ENCODE data around the gene YAE1.
"Not testable (repeated sequence)": the region's sequence is repeated elsewhere in the genome, so short reads cannot be mapped to it uniquely, and the experiment has no call there.

Gene YAE1, protein sequence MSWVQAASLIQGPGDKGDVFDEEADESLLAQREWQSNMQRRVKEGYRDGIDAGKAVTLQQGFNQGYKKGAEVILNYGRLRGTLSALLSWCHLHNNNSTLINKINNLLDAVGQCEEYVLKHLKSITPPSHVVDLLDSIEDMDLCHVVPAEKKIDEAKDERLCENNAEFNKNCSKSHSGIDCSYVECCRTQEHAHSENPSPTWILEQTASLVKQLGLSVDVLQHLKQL

GRCh38 chr7:39566023-39566921 lies at the start of gene YAE1:
Gene YAE1, plus strand, starts transcription at chr7:39566404. Its CDS starts 15 bp downstream, at chr7:39566419.
- peak; percentile 98 for DNase-seq

GRCh38 chr7:39516498-39516897 lies 49.7 kb upstream of the YAE1 start:
- DNase-seq, result no peak

DNA sequence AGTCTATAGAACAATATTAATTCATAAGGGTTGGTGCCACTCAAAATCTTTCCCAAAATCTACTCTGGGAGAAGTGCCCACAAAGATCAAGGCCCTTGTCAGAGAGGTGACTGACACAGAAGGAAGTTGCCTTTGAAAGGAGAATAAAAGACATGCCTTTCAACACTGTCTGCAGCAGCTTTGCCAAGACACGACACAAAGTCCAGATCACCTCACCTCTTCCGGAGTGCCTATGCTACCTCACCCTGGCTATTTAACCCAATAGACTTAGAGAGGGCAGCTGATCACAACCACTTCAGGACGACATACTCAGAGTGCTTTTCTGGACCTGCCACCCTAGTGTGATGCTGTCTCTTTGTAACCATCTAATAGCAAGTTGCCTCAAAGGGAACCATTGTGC lies 49.0 kb upstream of the YAE1 start:
- no peak for DNase-seq

DNA sequence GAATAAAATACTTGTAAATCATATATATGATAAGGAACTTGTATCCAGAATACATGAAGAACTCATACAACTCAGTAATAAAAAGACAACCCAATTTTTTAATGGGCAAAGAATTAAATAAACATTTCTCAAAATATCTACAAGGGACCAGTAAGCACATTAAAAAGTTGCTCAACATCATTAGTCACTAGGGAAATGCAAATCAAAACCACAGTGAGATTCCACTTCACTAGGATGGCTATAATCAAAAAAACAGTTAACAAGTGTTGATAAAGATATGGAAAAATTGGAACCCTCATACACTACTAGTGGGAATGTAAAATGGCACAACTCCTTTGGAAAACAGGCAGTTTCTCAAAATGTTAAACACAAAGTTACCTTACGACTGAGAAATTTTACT lies 40.3 kb upstream of the YAE1 start:
- DNase-seq, result no peak

DNA sequence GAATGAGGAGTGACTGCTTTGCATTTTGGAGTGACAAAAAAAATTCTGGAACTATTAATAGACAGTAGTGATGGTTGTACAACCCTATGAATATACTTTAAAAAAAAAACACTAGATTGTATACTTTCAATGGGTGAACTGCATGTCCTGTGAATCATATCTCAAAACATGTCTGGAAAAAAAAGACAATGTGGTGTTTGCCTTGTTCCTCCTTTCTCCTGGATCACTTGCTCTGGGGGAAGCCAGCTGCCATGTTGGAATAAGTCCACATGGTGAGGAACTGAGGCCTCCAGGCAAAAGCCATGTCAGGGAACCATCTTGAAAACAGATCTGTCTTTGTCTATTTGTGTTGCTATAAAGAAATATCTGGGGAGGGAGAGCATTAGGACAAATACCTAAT lies 39.5 kb upstream of the YAE1 start:
- no peak for DNase-seq

GRCh38 chr7:39527296-39527695 lies 38.9 kb upstream of the YAE1 start:
- no peak for DNase-seq

DNA sequence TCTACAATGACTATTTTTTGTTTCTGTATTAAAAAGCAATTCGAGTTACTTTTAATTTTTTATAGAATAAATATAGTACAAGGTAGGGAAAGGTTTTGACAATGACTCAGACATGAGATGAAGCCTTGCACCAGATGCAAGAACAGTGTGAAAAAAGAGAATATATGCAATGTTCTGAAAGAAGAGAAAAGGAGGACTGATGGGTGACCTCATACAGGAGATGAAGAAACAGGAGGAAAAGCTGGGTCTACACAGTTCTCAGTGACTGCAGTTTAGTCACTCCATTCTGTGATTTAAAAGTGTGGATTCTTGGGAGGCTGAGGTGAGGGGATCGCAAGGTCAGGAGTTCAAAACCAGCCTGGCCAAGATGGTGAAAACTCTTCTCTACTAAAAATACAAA lies 38.3 kb upstream of the YAE1 start:
- no peak for DNase-seq

DNA sequence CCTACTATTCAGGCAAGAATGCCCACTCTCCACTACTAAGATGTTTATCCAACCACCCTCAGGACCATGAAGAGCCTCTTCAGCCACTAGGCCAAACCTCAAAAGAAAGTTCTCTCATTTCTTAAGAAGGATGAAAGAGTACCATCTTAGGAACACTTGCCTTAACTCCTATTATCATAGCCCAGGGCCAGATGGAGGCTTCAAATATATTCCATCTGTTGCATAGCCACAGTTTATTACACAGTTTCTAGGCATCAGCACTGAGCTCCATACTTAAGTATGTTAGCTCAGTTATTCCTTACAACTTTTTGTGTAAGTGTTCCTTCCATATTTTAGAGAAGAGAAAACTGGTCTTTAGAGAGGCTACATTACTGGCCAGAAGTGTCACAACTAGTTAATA lies 37.4 kb upstream of the YAE1 start:
- no peak for DNase-seq

- DNase-seq, result no peak
Measured at GRCh38 chr7:39529582-39529981, 36.6 kb upstream of the YAE1 start.

DNA sequence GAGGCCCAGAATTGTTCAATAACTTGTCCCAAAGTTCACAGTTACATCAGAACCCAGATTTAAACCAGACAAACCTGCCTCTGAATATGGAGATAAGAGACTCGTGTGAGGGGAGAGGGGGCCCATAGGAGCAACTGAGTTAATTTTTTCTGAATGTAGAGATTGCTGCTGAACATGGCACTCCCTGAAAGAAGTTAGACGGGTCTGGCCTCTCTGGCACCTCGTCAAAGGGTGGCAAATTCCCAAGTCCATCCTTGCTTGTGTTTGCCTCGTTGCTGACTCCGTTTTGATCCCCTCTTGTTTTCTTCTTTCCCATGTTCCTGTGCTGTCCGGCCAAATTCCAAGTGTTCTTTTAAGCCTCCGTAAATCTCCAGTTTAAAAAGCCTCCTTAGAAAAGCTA lies 35.2 kb upstream of the YAE1 start:
- DNase-seq, result no peak

DNA sequence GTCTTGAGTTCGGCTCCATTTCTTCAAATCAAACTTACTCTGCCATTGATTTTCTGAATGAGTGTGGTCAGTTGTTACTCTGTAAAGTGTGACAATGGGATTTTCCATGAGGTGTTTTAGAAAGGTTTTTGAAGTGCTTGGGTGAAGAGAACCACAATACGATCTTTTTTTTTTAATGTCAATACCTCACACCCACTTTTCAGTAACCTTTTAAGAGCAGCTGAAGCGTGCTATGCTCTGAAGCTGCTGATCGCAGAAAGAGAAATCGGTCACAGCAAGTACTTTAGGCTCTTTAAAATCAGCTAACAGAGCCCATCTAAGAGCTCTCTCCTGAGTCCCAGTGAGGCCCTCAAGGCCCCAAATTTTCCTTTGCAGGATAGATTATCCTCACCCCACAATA lies 34.4 kb upstream of the YAE1 start:
- no peak for DNase-seq

- DNase-seq, result no peak
Measured at GRCh38 chr7:39532832-39533231, 33.4 kb upstream of the YAE1 start.

GRCh38 chr7:39534599-39534998 lies 31.6 kb upstream of the YAE1 start:
- no peak for DNase-seq

DNA sequence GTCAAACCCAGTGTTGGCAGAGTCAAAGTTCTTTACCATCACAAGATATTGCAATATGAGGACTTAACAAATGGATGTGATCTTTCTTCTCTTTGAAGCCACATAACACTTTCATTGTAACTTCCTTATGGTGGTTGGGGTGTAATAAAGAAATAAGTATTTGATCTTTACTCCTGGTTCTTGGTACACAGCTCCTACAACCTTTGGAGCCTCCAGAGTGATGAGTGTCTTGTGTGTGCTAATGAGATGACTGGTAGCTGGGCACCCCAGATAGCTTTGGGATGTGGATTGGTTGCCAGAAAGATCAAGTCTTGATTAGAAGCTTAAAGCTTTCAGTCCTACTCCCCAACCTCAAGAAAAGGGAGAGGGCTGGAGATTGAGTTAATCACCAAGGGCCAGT lies 31.1 kb upstream of the YAE1 start:
- no peak for DNase-seq

DNA sequence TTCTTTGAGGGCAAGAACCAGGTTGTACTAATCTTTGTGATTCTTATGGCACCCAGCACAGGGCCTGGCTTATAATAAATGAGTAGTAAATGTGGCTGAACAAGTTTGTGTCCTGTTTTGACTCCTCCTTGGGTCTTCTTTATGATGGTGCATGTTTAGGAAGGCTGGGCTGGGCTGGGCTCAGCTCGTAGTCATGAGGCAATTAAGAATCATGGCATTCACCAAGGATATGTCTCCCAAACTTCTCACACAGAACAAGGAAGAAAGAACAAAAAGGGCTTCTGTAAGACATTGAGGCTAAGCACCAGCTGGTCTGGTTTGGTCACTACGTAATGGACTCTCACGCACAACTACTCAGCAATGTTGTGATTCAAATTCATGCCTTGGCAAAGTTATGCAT lies 30.5 kb upstream of the YAE1 start:
- DNase-seq, result no peak

DNA sequence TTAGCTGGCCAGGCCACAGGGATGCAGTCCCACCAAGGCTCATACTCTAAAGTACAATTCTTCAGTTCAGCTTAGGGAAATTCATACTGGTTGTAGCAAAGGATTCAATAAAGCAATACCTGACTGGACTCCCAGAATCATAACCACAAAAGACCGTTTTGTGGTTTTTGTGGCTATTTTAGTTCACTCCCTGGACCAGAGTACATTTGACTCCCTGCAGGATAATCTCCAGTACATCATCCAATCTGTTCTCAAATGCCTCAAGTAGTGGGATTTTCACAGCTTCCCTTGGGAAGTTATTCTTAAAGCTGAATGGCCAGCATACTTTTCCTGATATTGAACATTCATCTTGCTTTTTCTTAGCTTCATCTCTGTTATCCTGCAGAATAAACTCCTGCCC lies 29.3 kb upstream of the YAE1 start:
- no peak for DNase-seq

DNA sequence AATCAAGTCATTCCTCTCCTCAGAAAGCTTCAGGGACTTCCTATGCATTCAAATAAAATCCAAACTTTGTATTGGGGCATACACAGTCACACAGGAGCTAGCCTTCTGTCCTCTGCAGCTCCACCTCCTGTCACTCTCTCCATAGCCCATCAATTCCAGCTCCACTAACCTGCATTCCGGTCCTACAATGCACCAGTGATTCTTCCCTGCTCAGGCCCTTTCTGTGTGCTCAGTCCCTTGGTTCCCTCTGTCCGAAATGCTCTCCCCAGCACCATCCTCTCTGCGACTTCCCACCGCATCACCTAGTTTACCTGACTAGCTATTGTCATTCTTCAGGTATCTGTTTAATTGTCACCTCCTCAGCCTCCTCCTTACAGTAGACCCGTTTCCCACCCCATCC lies 26.4 kb upstream of the YAE1 start:
- DNase-seq, result no peak

DNA sequence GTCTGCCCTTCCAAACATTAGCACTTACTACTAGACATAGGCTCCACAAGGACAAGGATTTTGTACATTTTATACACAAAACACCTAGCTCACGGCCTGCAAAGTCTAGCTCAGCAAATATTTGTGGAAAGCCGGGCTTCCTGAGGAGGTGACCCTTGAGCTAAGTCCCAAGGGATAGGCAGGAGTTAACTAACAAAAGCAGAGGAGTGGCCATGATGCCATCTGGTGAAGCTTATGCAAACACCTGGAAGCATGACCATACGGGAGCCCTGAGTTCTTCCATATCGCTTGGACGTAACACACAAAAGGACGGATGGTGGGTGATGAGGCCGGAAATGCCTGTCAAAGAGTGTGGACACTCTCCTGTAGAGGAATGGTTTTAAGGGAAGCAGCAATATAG lies 25.9 kb upstream of the YAE1 start:
- no peak for DNase-seq

GRCh38 chr7:39541511-39541910 lies 24.7 kb upstream of the YAE1 start:
- no peak for DNase-seq

DNA sequence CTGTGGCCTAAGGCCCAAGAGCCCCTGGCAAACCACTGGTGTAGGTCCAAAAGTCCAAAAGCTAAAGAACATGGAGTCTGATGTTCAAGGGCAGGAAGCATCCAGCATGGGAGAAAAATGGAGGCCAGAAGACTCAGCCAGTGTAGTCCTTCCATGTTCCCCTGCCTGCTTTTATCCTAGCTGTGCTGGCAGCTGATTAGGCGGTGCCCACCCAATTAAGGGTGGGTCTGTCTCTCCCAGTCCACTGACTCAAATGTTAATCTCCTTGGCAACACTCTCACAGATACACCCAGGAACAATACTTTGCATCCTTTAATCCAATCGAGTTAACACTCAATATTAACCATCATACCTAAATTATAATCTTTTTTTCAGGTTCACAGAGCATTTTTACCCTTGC lies 21.4 kb upstream of the YAE1 start:
- DNase-seq, result not testable (repeated sequence)

GRCh38 chr7:39547336-39547735 lies 18.9 kb upstream of the YAE1 start:
- DNase-seq, result no peak

GRCh38 chr7:39550411-39550810 lies 15.8 kb upstream of the YAE1 start:
- DNase-seq, result no peak

GRCh38 chr7:39553436-39553835 lies 12.8 kb upstream of the YAE1 start:
- no peak for DNase-seq

GRCh38 chr7:39554583-39555165 lies 11.5 kb upstream of the YAE1 start:
- no peak for DNase-seq

All from retina (tissue), 1 donor.